GM12892 (cell line): Measurements from ENCODE around the gene DAB2.

Source experiments
- POLR2A ChIP-seq: IDR thresholded peaks from 2 replicates; pipeline ENCODE4 v1.6.1; 2011; ENCODE audit warnings: low read depth, low read length, control low read depth
- POLR2AphosphoS5 ChIP-seq: IDR thresholded peaks from 2 replicates; pipeline ENCODE4 v1.6.1; 2011; ENCODE audit warnings: low read depth, low read length, control low read depth
- TAF1 ChIP-seq: IDR thresholded peaks from 2 replicates; pipeline ENCODE4 v1.6.1; 2011; ENCODE audit warnings: low read depth, mild to moderate bottlenecking, control low read depth, low read length, borderline replicate concordance

DNA sequence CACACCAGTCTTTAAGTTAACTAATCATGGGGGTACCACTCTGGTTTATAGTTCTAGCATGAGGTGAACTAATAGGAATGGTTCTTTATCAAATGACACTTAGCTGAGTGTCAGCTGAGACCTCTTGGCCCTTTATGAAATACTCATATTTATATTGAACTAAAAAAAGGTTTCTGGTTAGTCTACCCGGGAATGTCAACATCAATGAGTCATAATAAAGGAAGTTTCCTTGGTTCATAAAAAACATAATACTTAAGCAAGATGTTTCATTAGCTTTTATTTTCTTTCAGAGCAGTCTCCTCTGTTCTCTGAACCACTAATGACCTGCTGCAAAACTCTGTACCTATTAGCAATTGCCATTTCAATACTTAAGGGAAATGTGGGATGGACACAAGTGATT, 13.7 kb downstream of the DAB2 start:
- TF ChIP-seq POLR2AphosphoS5: no peak
- no peak for TF ChIP-seq POLR2A
- no peak for TF ChIP-seq TAF1
